Activated T-cell treated with anti-CD3 and anti-CD28 coated beads, Interleukin-2, amount 50 U/mL, for 24 hours (primary cell): Measurements from ENCODE around the gene NACAD.

ENCODE experiments used
- DNase-seq: peaks from one replicate; pipeline ENCODE4 v3.0.0-alpha.2; 2020
- H3K27ac Mint-ChIP-seq: 2 replicates; pipeline ENCODE4 v1.8.0; 2020; ENCODE audit warnings: mild to moderate bottlenecking, mixed read lengths
- H3K27me3 Mint-ChIP-seq: 2 replicates; pipeline ENCODE4 v1.8.0; 2020; ENCODE audit warnings: mixed read lengths
- H3K36me3 Mint-ChIP-seq: 2 replicates; pipeline ENCODE4 v1.8.0; 2020; ENCODE audit warnings: low read depth, mixed read lengths
- H3K4me1 Mint-ChIP-seq: 2 replicates; pipeline ENCODE4 v1.8.0; 2020; ENCODE audit warnings: low read depth, mixed read lengths
- H3K4me3 Mint-ChIP-seq: 2 replicates; pipeline ENCODE4 v1.8.0; 2020; ENCODE audit warnings: mild to moderate bottlenecking, moderate library complexity, mixed read lengths
- H3K9me3 Mint-ChIP-seq: 2 replicates; pipeline ENCODE4 v1.8.0; 2020; ENCODE audit warnings: mixed read lengths

The NACAD gene

DNA sequence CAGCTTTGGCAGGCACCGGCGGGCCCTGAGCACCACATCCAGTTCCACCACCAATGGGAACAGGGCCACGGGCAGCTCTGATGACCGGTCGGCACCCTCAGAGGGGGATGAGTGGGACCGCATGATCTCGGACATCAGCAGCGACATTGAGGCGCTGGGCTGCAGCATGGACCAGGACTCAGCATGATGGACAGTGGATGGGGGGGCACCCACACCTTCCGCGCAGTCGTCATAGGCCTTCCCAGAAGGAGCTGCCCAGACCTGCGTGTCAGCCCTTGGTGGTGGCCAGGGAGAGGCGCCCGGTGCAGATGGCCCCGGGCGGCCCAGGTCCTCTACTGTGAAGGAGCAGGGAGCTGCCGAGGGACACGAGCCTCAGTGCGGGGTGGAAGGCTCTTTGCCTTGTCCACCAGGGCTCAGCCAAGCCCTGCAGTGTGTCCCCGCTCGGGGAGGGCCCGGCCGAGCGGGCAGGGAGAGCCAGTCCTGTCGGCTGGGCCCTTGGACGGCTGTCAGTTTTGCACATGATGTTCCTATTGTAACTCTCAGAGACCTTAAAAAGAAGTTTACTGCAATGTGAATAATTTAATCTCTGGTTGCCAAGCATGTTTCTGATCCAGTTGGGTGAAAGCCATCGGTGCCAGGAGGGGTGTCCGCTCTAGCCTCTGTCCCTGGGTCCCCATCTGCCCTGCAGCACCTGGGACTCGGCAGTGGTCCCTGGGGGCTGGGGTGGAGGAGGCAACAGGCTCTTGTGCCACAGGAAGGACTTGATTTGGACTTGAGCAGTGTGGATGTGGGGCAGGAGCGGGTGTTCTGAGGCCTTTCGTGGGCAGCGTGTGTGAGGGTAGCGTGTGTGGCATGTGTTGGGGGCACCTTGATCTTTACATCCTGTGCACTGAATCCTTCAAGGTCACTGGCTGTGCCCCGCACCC is 12.6 kb downstream of the NACAD start:
- H3K9me3 Mint-ChIP-seq, result no peaks in the 10 kb centered on the region
- peak overlapping the region; percentile 33 for H3K27ac Mint-ChIP-seq
- H3K27me3 Mint-ChIP-seq, result no peaks in the 10 kb centered on the region
- H3K4me1 Mint-ChIP-seq, result peaks cover 3% of the 10 kb centered on the region
- no peak overlapping the region for H3K4me3 Mint-ChIP-seq
- peak; percentile 25 for DNase-seq
- H3K36me3 Mint-ChIP-seq, result peaks cover 64% of the 10 kb centered on the region

DNA sequence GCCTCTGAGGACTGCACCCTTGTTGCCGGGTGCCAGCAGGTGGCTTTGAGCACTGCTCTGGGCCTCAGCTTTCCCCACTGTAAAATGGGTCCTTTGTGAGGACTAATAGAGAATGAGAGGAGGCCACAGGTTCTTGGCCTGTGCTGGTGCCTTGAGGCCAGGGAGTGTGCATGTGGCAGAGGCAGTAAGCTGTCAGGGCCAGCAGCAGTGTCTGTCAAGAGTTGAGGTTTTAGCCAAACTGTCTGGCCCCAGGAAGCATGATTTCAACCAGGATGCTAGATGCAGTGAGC is 13.5 kb downstream of the NACAD start:
- Mint-ChIP-seq H3K36me3 (peaks cover 70% of the 10 kb centered on the region), H3K9me3 (no peaks in the 10 kb centered on the region), H3K4me3 (no peak overlapping the region), H3K27ac (peak overlapping the region; percentile 44), H3K4me1 (peaks cover 3% of the 10 kb centered on the region), H3K27me3 (no peaks in the 10 kb centered on the region)
- DNase-seq, result no peak

DNA sequence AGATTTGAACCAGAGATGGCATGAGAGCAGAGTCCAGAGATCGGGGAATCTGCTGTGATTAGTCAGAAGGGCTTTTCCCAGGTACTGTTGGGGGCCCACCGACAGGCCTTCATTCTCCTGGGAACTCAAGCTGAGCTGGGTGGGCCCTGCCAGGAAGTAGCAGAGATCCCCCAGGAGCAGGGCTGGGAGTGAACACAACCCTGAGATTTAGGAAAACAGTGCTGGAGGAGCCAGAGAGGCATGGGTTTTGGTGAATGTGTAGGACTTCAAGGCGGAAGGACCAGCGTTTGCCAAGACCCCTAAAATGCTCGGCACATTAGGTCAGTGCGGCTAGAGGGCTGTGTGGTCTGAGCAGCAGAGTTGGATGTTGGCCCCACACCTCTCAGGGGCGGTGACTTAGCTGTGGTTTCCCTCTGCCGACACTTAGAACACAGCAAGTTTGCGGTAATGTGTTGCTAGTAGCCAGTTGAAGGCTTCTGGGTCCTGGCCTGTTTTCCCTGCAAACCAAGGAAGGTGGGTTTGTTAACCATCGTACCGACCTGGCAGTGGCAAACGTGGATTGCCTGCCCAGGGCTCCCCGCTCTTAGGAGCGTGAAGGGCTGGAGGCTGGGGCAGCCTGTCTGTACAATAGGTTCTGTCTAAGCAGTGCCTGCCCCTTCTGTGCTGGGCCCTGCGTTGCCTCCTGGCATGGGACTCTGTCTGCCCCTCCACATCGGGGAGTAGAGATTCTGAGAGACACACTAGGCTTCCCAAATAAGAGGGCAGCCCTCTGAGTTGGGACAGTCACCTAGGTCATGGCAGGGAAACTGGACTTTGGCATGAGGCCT is 14.0 kb downstream of the NACAD start:
- Mint-ChIP-seq H3K27me3 (no peaks in the 10 kb centered on the region), H3K36me3 (peaks cover 76% of the 10 kb centered on the region), H3K9me3 (no peaks in the 10 kb centered on the region), H3K4me3 (no peak overlapping the region), H3K27ac (peak overlapping the region; percentile 44), H3K4me1 (peaks cover 3% of the 10 kb centered on the region)
- DNase-seq, result peak; percentile 23

DNA sequence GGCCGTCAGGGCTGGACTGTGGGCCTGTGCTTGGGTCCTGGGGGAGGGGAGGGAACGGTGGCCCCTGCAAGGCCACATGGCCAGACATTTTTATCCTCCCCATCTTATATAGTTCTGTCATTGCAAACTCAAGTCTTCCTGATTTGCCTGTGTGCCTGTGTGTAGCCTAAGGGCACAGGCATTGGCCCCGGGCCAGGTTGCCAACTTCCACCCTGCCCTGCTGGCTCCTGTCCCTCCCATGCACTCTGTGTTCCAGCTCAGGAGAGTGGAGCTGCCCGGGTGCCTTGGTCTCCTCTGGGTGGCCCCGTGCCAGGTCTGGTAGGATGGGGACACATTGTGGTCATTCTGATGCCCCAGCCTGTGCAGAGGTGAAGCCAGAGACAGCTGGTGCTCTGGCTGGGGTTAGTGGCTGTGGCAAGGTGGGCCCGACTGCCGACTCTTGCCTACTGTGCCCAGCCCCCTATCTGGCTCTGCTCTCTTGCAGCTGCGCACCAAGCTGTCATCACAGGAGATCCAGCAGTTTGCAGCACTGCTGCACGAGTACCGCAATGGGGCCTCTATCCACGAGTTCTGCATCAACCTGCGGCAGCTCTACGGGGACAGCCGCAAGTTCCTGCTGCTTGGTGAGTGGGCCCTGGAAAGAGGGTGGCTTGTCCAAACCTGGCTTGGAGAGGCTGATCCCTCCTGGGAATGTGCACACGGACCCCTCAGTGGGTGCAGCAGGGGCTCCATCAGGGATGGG is 14.8 kb downstream of the NACAD start:
- H3K27ac Mint-ChIP-seq, result peak overlapping the region; percentile 76
- no peaks in the 10 kb centered on the region for H3K27me3 Mint-ChIP-seq
- H3K4me1 Mint-ChIP-seq, result peaks cover 6% of the 10 kb centered on the region
- DNase-seq, result peak; percentile 18
- H3K4me3 Mint-ChIP-seq, result no peak overlapping the region
- no peaks in the 10 kb centered on the region for H3K9me3 Mint-ChIP-seq
- peaks cover 83% of the 10 kb centered on the region for H3K36me3 Mint-ChIP-seq

DNA sequence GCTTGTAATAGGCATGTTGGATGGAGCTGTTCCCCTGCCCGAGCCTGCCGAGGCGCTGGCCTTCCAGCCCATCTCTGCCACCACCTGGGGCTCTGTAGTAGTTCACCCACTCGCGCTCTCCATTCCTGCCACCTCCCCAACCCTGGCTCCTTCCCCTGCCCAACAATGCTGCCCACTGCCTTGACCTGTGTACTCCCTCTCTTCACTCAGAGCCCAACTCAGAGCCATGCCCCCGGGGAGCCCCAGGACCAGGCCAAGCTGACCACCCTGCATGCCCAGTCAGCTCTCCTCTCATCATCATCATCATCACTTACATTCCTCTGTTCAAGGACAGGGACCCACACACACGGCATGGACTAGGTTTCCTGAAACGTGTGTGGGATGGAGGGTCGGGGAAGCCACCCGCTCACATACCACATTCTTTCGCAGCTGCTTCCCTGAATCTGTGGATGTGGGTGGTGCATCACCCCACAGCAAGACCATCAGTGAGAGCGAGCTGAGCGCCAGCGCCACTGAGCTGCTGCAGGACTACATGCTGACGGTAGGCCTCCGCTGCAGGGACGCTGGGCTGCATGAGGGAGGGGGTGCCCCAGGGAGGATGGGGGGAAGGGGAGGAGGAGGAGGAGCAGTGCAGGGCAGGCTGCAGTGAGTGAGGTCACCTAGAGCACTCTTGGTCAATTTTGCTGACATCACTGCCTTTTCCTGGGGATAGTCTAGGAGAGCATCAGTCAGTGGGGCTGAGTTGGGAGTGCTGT is 15.6 kb downstream of the NACAD start:
- Mint-ChIP-seq H3K27me3 (no peaks in the 10 kb centered on the region), H3K4me1 (peaks cover 6% of the 10 kb centered on the region), H3K4me3 (no peak overlapping the region), H3K36me3 (peaks cover 91% of the 10 kb centered on the region), H3K27ac (peak overlapping the region; percentile 79), H3K9me3 (no peaks in the 10 kb centered on the region)
- peak; percentile 23 for DNase-seq

DNA sequence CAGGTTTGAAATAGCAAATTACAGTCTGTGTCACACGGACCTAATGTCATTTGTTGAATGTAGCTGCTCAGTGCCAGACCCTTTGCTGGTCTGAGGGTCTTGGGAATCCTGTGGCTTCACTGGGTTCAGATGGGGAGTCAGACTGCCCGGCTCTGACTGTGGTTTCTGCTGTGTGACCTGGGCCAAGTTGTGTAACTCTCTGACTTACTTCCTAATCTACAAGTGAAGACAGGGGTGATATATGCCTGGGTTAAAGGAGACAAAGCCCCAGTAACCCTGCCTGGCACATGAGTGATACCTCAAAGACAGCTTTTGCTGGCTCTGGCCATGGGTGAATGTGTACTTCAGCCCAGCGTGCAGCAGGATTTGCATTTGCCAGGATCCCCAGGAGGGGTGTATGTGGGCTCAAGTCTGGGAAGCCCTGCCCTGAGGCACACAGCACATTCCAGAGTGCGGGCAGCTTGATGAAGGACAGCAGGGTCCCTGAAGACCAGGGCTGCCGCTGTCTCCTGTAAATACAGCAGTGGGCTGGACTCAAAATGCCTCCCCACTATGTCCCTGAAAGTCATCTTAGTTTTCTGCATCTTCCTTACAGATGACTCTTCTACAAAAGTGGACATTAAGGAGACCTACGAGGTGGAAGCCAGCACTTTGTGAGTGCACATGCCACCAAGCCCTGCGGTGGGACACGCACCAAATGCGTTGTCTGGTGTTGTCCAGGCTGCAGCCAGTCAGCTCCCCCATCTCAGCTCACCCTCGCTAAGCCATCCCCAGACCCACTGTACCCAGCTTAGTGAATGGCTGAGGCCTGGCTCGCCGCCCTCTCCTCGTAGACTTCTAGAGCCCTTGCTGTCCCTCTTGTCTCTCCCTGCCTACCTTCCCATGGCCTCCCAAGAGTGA is 16.4 kb downstream of the NACAD start:
- no peaks in the 10 kb centered on the region for H3K9me3 Mint-ChIP-seq
- peak; percentile 19 for DNase-seq
- H3K27me3 Mint-ChIP-seq, result no peaks in the 10 kb centered on the region
- no peak overlapping the region for H3K4me3 Mint-ChIP-seq
- H3K4me1 Mint-ChIP-seq, result peaks cover 8% of the 10 kb centered on the region
- peak overlapping the region; percentile 79 for H3K27ac Mint-ChIP-seq
- peaks cover 94% of the 10 kb centered on the region for H3K36me3 Mint-ChIP-seq

DNA sequence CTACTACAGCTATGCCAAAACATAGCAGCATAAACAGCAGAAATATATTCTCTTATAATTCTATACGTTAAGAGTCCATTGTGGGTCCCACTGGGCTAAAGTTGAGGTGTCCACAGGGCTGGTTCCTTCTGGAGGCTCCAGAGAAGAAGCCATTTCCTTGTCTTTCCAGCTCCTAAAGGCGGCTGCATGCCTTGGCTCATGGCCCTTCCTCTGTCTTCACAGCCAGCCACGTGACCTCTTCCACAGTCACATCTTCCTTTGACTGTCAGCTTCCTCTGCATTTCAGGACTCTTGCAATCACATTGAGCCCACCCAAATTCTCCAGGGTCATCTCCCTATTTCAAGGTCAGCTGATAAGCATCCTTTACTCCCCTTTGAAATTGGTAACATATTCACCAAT is 17.2 kb downstream of the NACAD start:
- H3K9me3 Mint-ChIP-seq, result no peaks in the 10 kb centered on the region
- H3K4me3 Mint-ChIP-seq, result no peak overlapping the region
- no peaks in the 10 kb centered on the region for H3K27me3 Mint-ChIP-seq
- H3K36me3 Mint-ChIP-seq, result peaks cover 88% of the 10 kb centered on the region
- H3K27ac Mint-ChIP-seq, result peak overlapping the region; percentile 22
- H3K4me1 Mint-ChIP-seq, result peaks cover 8% of the 10 kb centered on the region
- peak; percentile 14 for DNase-seq

DNA sequence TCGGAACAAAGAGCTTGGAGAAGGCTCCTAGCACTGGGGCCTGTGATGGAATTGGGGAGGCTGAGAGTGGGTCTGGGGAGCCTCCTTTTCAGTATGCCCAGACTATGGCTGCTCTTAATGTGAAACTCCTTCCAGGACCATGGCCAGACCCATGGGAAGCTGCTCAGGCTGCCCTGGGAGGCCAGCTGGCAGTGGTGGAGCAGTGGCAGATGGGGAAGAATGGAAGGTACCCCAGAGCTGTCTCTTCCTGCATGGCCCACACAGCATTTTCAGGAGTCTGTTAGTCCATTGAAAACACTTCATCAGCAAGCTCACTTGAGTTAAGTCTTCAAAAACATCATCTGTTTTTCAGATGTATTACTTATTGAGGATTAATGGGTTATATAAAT is 18.5 kb downstream of the NACAD start:
- Mint-ChIP-seq H3K27ac (peak overlapping the region; percentile 79), H3K36me3 (peaks cover 88% of the 10 kb centered on the region), H3K4me1 (peaks cover 12% of the 10 kb centered on the region), H3K4me3 (no peak overlapping the region), H3K27me3 (no peaks in the 10 kb centered on the region), H3K9me3 (no peaks in the 10 kb centered on the region)
- no peak for DNase-seq

DNA sequence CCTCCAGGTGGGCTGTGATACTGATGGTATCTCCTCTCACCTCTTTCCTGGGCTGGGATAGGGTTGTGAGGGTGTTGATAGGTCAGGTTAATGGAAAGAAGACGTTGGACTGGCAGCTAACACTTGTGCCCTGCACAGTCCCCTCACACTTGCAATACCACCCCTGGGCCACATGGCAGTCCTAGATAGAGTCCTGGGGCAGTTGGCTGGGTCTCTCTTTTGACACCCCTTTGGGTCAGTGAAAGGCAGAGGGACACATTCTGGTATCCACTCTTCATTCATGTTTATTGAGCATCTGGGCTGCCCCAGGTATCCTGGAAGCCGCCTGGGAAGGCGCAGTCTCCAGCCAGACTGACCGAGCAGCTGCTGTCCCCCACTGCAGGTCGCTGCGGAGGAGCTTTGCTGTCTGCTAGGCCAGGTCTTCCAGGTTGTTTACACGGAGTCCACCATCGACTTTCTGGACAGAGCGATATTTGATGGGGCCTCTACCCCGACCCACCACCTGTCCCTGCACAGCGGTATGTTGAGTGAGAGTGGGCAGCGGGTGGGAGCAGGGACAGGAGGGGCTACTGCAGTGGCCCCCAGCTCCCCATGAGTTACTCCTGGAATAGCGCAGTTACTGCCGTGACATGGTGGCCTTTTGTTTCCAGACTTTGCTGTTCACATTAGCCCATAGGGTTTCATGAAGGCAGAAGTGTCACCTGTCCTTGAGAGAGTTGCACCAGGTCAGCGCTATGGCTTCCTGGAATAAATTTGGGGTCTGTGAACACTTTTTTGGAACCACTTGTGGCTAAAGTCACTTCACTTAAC is 19.1 kb downstream of the NACAD start:
- H3K4me3 Mint-ChIP-seq, result no peak overlapping the region
- peaks cover 16% of the 10 kb centered on the region for H3K4me1 Mint-ChIP-seq
- H3K9me3 Mint-ChIP-seq, result no peaks in the 10 kb centered on the region
- peak; percentile 25 for DNase-seq
- H3K27ac Mint-ChIP-seq, result peak overlapping the region; percentile 79
- no peaks in the 10 kb centered on the region for H3K27me3 Mint-ChIP-seq
- peaks cover 88% of the 10 kb centered on the region for H3K36me3 Mint-ChIP-seq

DNA sequence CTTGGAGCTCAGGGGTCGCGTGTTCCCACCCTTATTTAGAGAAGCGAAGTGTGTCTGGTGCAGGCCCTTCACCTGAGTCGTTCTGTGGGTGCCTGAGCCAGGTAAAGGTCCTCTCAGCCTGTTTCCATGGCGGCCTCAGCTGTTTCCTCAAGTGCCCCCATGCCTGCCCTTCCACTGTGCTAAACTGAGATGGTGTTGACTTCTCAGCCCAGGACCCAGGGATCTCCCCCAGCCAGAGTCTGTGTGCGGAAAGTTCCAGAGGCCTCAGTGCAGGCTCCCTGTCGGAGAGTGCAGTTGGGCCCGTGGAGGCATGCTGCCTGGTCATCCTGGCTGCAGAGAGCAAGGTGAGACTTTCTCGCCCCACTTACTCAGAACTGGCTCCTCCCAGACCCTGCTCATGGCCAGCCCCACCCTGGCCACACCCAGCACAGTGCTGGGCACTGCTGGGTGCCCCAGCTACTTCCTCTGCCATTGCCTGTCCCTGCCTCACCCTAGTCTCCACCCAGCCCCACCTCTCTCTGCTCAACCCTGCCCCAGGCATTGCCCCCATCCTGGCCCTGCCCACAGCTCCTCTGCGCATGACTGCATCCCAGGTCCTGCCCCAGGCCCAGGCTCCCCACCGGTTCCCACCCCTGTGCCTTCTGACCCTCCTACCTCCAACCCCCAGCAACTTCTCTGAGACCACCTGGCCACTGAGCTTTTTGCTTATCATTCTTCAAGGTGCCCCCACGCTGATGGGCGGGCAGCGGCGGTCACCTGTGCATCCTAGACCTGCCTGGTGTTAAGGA is 20.3 kb downstream of the NACAD start:
- no peak overlapping the region for H3K4me3 Mint-ChIP-seq
- no peaks in the 10 kb centered on the region for H3K9me3 Mint-ChIP-seq
- peaks cover 88% of the 10 kb centered on the region for H3K36me3 Mint-ChIP-seq
- H3K4me1 Mint-ChIP-seq, result peaks cover 24% of the 10 kb centered on the region
- H3K27ac Mint-ChIP-seq, result peak overlapping the region; percentile 69
- peak; percentile 24 for DNase-seq
- H3K27me3 Mint-ChIP-seq, result no peaks in the 10 kb centered on the region

DNA sequence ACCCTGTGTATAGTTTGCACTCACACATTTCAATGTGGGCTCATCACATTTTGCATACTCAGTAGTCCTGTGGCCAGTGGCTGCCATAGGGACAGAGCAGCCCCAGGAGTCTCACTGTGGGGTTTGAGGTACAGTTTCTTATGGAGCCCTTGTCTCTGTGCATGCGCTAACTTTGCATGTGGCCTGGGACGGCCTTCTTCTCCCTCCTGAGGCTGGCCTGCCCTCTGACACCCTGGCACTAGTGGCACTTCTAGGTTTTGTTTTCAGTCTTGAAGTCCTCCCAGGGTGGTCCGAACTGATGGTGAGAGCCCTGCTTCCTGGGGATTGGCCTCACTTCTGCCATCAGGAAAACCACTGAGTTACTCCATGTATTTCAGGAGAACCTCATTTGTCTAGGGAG is 21.2 kb downstream of the NACAD start:
- DNase-seq, result peak; percentile 18
- Mint-ChIP-seq H3K27me3 (no peaks in the 10 kb centered on the region), H3K36me3 (peaks cover 87% of the 10 kb centered on the region), H3K4me3 (no peak overlapping the region), H3K9me3 (no peaks in the 10 kb centered on the region), H3K27ac (no peak overlapping the region), H3K4me1 (peaks cover 26% of the 10 kb centered on the region)

DNA sequence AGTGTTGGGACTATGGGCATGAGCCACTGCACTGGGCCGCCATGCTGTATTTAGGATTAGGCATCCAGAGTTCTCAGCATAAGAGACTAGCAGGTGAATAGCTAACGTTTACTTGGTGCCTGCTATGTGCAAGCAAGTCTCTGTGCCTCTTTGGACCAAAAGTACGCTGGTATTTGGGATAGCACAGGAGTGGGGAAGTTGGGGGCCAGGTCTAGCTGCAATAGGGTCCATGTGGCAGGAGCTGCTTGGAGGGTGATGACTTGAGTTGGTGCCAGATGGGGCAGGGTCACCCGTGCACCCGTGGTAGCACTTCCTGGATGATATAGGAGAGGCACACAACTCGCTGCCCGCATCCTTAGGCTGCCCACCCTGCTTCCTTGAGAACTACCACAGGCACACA is 22.4 kb downstream of the NACAD start:
- Mint-ChIP-seq H3K9me3 (no peaks in the 10 kb centered on the region), H3K4me3 (no peak overlapping the region), H3K36me3 (peaks cover 87% of the 10 kb centered on the region), H3K27ac (peak overlapping the region; percentile 73), H3K4me1 (peaks cover 35% of the 10 kb centered on the region), H3K27me3 (no peaks in the 10 kb centered on the region)
- DNase-seq, result peak; percentile 22
